ENCODE measurements around the gene SMIM44.
"Not testable (repeated sequence)": the region's sequence is repeated elsewhere in the genome, so short reads cannot be mapped to it uniquely, and the experiment has no call there.

The SMIM44 gene

DNA sequence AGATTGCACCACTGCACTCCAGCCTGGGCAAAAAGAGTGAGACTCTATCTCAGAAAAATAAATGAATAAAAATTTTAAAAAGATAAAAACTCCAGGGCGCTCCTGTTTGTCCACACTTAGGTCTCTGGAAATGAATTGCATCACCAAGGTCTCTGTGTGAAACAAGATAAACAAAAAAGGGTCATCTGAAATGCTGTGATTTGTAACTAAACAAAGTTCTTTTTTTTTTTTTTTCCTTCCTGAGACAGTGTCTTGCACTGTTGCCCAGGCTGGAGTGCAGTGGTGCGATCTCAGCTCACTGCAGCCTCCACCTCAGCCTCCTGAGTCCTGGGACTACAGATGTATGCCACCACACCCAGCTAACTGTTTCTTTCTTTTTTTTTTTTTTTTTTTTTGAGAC is 34.4 kb upstream of the SMIM44 start:
- no peak for DNase-seq (ENCODE audit: low spot score)

- no peak for DNase-seq (ENCODE audit: low spot score)
Measured at GRCh38 chr19:3516675-3517207, 33.5 kb upstream of the SMIM44 start.

DNA sequence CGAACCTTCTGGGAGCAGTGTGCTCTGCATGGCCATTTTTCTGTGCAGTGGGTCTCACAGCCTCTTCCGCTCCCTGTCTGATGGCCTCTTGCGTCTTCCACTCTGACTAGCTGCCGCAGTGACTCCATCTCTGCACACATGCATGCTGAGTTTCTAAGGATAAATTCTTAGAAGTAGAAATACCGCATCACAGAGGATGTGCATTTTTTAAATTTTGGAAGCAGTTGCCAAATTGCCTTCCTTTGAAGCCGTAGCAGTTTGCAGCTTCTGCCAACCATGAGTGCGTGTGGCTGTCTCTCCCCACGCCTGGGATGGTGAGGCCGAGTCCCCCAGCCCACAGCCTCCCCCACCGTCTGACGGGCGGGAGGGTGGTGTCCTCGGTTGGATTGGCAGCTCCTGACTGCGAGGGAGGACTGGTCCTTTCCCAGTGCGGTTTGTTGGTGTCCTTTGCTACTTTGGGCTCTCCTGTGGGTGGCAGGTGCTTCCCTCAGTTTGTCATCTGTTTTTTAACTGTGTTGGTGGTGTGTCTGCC is 32.7 kb upstream of the SMIM44 start:
- no peak for DNase-seq (ENCODE audit: low spot score)

DNA sequence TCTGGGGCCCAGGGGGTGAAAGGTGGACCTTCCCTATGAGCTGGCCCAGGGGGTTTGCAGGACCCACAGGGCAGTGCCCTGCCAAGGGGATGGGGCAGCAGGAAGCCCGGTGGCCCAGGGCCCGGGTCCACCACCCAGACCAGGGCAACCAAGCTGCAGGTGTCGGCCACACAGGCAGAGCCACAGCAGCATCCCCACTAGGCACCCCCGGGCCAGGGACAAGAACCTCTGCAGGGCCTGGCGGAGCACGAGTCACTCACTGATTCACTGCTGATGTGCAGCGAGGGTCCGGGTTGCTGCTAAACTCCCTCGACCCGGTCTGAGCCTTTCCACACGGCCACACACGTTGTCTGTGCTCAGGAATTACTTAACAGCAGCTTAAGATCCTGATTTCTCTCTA is 31.7 kb upstream of the SMIM44 start:
- DNase-seq (ENCODE audit: low spot score) = no peak

DNA sequence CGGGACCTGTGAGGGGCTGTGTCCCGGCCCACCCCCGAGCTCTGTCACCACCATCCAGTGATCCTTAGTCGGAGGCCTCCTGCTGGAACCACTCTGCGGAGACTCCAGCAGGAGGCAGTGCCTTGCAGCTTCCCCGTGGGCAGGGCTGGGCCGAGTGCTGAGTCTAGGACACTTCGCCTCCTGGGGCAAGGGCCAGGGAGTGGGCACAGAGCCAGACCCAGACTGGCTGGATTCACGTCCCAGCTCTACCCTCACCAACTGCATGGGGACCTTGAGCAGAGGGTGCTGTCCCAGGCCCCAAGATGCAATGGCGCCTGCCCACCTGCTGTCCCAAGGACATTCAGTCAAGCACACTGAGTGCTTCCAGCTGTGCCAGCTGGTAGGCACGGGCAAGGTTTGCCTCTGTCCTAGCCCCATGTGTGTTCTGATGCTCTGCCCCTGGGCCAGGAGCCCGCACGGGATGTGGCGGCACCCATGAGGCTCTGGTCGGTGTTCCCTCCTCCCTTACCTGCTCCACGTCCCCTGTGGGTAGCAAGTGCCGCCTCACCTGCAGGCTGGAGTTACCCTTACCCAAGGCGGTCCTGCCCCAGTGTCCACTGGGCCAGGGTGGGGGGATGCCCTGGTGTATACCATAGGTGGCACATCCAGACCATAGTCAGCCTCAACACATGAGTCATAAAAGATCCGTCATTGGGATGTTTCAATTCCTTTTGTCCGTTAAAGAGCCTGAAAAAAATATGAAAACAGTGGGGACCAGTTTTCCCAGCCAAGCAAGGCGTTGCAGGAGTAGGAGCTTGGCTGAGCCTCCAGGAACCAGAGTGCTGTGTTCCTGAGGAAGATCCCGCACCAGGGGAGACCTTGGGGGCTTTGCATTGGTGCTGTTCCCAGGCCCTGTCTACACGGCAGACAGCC is 30.2 kb upstream of the SMIM44 start:
- no peak for DNase-seq (ENCODE audit: low spot score)

GRCh38 chr19:3512562-3513228 is 29.5 kb upstream of the SMIM44 start:
- no peak for DNase-seq (ENCODE audit: low spot score)

- DNase-seq (ENCODE audit: low spot score) = no peak
Measured at GRCh38 chr19:3511506-3512251, 28.4 kb upstream of the SMIM44 start.

- no peak for DNase-seq (ENCODE audit: low spot score)
Measured at GRCh38 chr19:3510727-3511126, 27.5 kb upstream of the SMIM44 start.

GRCh38 chr19:3509566-3509989 is 26.3 kb upstream of the SMIM44 start:
- DNase-seq (ENCODE audit: low spot score) = no peak

GRCh38 chr19:3508771-3509535 is 25.7 kb upstream of the SMIM44 start:
- DNase-seq (ENCODE audit: low spot score) = no peak

DNA sequence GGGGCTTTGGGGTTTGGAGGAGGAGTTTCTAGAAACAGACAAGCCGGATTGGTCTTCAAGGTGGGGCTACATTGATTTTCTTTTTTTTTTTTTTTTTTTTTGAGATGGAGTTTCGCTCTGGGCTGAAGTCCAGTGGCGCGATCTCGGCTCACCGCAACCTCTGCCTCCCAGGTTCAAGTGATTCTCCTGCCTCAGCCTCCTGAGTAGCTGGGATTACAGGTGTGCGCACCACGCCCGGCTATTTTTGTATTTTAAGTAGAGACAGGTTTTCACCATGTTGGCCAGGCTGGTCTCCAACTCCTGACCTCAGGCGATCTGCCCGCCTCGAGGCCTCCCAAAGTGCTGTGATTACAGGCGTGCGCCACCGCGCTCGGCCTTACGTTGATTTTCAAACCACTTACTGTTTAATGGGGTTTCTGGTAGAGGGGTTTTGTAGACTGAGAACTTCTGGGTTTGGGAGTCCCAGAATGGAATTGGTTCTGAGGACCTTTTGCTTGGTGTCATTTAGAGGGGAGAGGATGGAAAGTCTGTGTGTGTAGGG is 24.9 kb upstream of the SMIM44 start:
- not testable (repeated sequence) for DNase-seq (ENCODE audit: low spot score)

GRCh38 chr19:3507371-3508120 is 24.3 kb upstream of the SMIM44 start:
- DNase-seq (ENCODE audit: low spot score) = no peak

DNA sequence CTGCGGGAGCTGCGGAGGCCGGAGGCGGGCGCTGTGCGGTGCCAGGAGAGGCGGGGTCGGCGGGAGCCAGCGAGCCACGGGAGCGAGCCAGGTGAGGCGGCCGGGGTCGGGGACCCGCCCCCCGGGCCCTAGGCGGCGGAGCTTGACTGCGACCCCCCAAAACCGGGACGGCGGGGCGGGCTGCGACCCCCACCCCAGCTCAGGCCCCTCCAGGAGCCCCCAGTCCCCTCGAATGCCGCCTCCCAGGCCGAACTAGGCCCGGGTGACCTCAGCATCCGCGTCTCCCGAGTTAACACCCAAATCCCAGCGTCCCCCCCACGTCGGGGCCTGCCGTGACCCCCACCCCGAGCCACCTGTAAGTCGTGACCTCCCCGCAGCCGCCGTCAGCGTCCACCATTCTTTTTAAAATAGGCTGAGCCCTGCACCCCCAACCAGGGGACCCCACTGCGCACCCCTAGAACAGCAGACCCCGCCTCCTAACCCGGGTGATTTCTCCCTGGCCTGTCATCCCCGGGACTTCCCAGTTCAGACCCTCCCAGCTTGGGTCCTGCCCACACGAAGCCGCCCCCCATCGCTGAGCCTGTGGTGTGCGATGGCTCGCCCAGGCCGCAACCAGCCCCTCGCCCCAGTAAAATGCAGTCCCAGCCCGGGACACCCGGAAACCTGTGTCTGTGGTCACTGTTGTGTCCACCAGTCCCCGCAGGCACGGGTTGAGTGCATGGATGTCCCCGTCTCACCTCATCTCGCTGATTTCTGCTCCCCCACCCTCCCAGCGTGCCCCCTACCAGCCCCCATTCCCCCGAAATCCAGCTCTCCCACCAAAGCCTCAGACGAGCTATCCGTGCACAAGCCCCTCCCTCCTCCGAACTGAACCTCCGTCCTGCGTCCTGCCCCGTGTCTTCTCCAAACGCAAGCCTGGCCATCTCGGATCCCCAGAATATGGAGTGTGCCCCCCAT is 23.4 kb upstream of the SMIM44 start:
- DNase-seq (ENCODE audit: low spot score) = no peak

- DNase-seq (ENCODE audit: low spot score) = peak; percentile 99
Measured at GRCh38 chr19:3505598-3506383, 22.6 kb upstream of the SMIM44 start, which contains the start of gene FZR1. TSS of gene FZR1 (plus strand) at chr19:3506311. CDS start at chr19:3522990, 16,679 bp downstream.

GRCh38 chr19:3504735-3505134 is 21.5 kb upstream of the SMIM44 start:
- no peak for DNase-seq (ENCODE audit: low spot score)

GRCh38 chr19:3503036-3503572 is 19.9 kb upstream of the SMIM44 start:
- DNase-seq (ENCODE audit: low spot score) = no peak

DNA sequence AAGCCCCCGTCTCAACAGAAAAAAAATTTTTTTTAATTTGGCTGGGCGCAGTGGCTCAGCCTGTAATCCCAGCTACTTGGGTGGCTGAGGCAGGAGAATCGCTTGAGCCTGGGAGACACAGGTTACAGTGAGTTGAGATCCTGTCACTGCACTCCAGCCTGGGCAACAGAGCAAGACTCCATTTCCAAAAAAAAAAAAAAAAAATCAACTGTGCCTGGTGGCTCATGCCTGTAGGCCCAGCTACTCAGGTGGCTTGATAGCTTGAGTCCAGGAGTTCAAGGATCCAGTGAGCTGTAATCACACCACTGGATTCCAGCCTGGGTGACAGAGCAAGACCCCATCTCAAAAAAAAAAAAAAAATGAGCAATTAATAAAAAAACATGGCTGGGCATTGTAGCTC is 18.5 kb upstream of the SMIM44 start:
- no peak for DNase-seq (ENCODE audit: low spot score)

Data from left forelimb (tissue), 1 donor.